K562 (cell line): ENCODE measurements around the gene MEST. TPM values are rescaled to one million over a fixed set of nuclear protein-coding genes. Genes with fewer than 3 reads are reported as not detected.
A peak's percentile ranks its signal among the peaks of the same experiment; 100 is the strongest.

Experiments
- HDGF ChIP-seq: fragments of 450-650 bp; IDR thresholded peaks from 2 replicates; pipeline ENCODE4 v1.6.1; 2016
- NKRF ChIP-seq: fragments of 450-650 bp; IDR thresholded peaks from 2 replicates; pipeline ENCODE4 v1.6.1; 2016; ENCODE audit warnings: borderline replicate concordance
- PHF20 ChIP-seq: fragments of 450-650 bp; IDR thresholded peaks from 2 replicates; pipeline ENCODE4 v1.6.1; 2018; ENCODE audit not compliant: partially characterized antibody
- RNF219 ChIP-seq: fragments of 250-450 bp; sonication (Bioruptor Pico); IDR thresholded peaks from 2 replicates; pipeline ENCODE4 v1.5.0; 2022; ENCODE audit warnings: mild to moderate bottlenecking
- SMAD1 ChIP-seq: fragments of 150-350 bp; IDR thresholded peaks from 2 replicates; pipeline ENCODE4 v1.6.1; 2014; ENCODE audit warnings: low read length, low read depth; ENCODE audit not compliant: partially characterized antibody
- U2AF1 ChIP-seq: fragments of 200-400 bp; formaldehyde crosslinking; optimal IDR thresholded peaks from 2 replicates; pipeline ENCODE3; 2017; ENCODE audit warnings: mild to moderate bottlenecking, low read depth, low read length, moderate library complexity
- ZFP36 ChIP-seq: fragments of 150-350 bp; IDR thresholded peaks from 2 replicates; pipeline ENCODE4 v1.6.1; 2018; ENCODE audit warnings: low read length, low read depth; ENCODE audit not compliant: partially characterized antibody
- ZNF347 ChIP-seq: fragments of 450-650 bp; formaldehyde crosslinking; IDR thresholded peaks from 2 replicates; pipeline ENCODE4 v1.4.0; 2020; ENCODE audit warnings: low read depth, mild to moderate bottlenecking, moderate library complexity
- polyA plus RNA-seq, 8 experiments: library from polyadenylated mRNA; depleted of rRNA in 4 of 8; stranded (reverse) in 5 of 8; unstranded in 3 of 8; fragments of >200 nt; fragmentation: Nextera tagmentation in 2 of 8; fragmentation: Illumina TruSeq in 1 of 8; extraction: Ambion mirVana in 2 of 8; extraction: Trizol in 1 of 8; gene quantifications; 2 replicates each; pipeline versions ENCODE4 v1.2.1 to v1.2.3, GENCODE V29; 2011 to 2014; ENCODE audit warnings: inconsistent platforms in 1 of 8, missing spikeins in 1 of 8
- total RNA-seq, 7 experiments: library from RNA; depleted of rRNA in 6 of 7; stranded (reverse); fragments of >200 nt in 6 of 7; fragmentation: Illumina TruSeq in 2 of 7; extraction: Trizol in 2 of 7; gene quantifications; 2 replicates each; pipeline versions ENCODE4 v1.2.1 to v1.2.3, GENCODE V29; 2011 to 2021; ENCODE audit warnings: low replicate concordance in 1 of 7
- TF ChIP-seq, protein P1 (sequence below): fragments of 250-450 bp; sonication (Bioruptor Pico); IDR thresholded peaks from 2 replicates; pipeline ENCODE4 v1.8.0; 2022; ENCODE audit warnings: moderate library complexity, mild to moderate bottlenecking, inconsistent platforms
- TF ChIP-seq, protein P2 (sequence below): fragments of 450-650 bp; IDR thresholded peaks from 2 replicates; pipeline ENCODE4 v1.6.1; 2016
- TF ChIP-seq, protein P3 (sequence below): fragments of 450-650 bp; IDR thresholded peaks from 2 replicates; pipeline ENCODE4 v1.6.1; 2017; ENCODE audit warnings: mild to moderate bottlenecking, moderate library complexity

MEST gene
- total and polyA plus RNA-seq, 9 of the 15 experiments (the other 6 are each of a cell fraction or from before 2014, with no cell fraction given) = 0.04 to 0.74 (median 0.36) TPM; not detected in 1

GRCh38 chr7:130524628-130525027 lies 32.7 kb downstream of the MEST start (continued):
- TF ChIP-seq NKRF (no peak), U2AF1 (no peak), RNF219 (CRISPR knock-in tag) (no peak), ZFP36 (no peak), ZNF347 (CRISPR knock-in tag) (no peak), PHF20 (no peak), HDGF (0 out of 2 replicates have a peak, but pooled peaks have one; percentile 63), SMAD1 (no peak)
- TF ChIP-seq, protein P1, sequence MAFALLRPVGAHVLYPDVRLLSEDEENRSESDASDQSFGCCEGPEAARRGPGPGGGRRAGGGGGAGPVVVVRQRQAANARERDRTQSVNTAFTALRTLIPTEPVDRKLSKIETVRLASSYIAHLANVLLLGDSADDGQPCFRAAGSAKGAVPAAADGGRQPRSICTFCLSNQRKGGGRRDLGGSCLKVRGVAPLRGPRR (CRISPR knock-in tag) = no peak
- TF ChIP-seq, protein P2, sequence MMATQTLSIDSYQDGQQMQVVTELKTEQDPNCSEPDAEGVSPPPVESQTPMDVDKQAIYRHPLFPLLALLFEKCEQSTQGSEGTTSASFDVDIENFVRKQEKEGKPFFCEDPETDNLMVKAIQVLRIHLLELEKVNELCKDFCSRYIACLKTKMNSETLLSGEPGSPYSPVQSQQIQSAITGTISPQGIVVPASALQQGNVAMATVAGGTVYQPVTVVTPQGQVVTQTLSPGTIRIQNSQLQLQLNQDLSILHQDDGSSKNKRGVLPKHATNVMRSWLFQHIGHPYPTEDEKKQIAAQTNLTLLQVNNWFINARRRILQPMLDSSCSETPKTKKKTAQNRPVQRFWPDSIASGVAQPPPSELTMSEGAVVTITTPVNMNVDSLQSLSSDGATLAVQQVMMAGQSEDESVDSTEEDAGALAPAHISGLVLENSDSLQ = 0 out of 2 replicates have a peak, but pooled peaks have one; percentile 10
- TF ChIP-seq, protein P3, sequence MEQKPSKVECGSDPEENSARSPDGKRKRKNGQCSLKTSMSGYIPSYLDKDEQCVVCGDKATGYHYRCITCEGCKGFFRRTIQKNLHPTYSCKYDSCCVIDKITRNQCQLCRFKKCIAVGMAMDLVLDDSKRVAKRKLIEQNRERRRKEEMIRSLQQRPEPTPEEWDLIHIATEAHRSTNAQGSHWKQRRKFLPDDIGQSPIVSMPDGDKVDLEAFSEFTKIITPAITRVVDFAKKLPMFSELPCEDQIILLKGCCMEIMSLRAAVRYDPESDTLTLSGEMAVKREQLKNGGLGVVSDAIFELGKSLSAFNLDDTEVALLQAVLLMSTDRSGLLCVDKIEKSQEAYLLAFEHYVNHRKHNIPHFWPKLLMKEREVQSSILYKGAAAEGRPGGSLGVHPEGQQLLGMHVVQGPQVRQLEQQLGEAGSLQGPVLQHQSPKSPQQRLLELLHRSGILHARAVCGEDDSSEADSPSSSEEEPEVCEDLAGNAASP = no peak
